ENCODE measurements around the gene SGMS2.

DNA sequence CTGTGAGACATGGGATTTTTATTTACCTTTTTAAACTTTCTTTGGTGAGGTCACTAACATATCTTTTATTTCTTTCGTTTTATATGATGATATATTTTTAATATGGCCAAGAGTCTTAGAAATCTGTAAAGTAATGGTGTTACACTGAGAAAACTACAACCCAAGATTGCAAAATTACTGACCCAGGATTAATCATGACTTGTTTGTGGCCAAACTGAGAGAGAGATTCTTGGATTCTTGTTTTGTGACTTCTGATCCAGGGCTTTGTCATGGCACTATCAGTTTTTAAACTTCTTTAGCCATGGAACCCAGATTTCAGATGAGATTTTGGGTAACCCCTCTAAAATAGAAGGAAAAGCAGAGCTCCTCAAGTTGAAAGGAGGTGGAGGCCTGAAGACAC, 42.0 kb downstream of the SGMS2 start:
- TF ChIP-seq CTCF (IDR thresholded peaks at IDR 0.05; ENCODE audit: low read length) = no peak
- no peak for TF ChIP-seq EZH2phosphoT487 (IDR thresholded peaks at IDR 0.05; ENCODE audit: low read length)
- TF ChIP-seq EZH2 (optimal IDR thresholded peaks at IDR 0.05; ENCODE audit: low read depth, low read length) = no peak
